Right cardiac atrium (tissue), 5 donors: ENCODE data around the gene TRIM17. TPM values are rescaled to one million over a fixed set of nuclear protein-coding genes. Genes with fewer than 3 reads are reported as not detected.

Experiments
- ATAC-seq, 2 donors: fragments of 200-7000 bp; cut with Tn5 transposase; one replicate each; pipeline versions ENCODE4 v1.8.0 to v1.9.1; 2020; ENCODE audit warnings: moderate library complexity in 2 of 2, mild to moderate bottlenecking in 1 of 2
- DNase-seq, 3 donors: peaks; one replicate each; pipeline ENCODE4 v3.0.0-alpha.2; 2020
- H3K27ac ChIP-seq: one replicate; pipeline ENCODE4 v1.5.1; 2013; ENCODE audit warnings: mild to moderate bottlenecking, low read length, control low read depth, moderate library complexity
- H3K27me3 ChIP-seq: one replicate; pipeline ENCODE4 v1.6.1; 2013; ENCODE audit not compliant: control insufficient read depth, insufficient read depth
- H3K4me1 ChIP-seq: one replicate; pipeline ENCODE4 v1.6.1; 2013; ENCODE audit warnings: low read length; ENCODE audit not compliant: control insufficient read depth, insufficient read depth
- H3K4me3 ChIP-seq: one replicate; pipeline ENCODE4 v1.5.1; 2013; ENCODE audit warnings: low read length, control low read depth
- H3K9me3 ChIP-seq: one replicate; pipeline ENCODE4 v1.6.1; 2013; ENCODE audit warnings: low read length; ENCODE audit not compliant: control insufficient read depth
- WGBS: extraction: QIAGEN DNeasy Blood & Tissue Kit; methylation state at CpG from one replicate; pipeline ENCODE4 v1.1.7; 2013; 5-methylcytosine and 5-hydroxymethylcytosine counted together
- intact Hi-C, 4 donors: fragments of 100-400 bp; cut with DNase I; formaldehyde crosslinking; loops; one replicate each; pipeline versions ENCODE4 v1.11.0 to v1.14.0; 2022 to 2023
- polyA plus RNA-seq: library from polyadenylated mRNA; stranded (reverse); fragments of 200-250 nt; gene quantifications from one replicate; pipeline ENCODE4 v1.2.3, GENCODE V29; 2013
- total RNA-seq, 4 donors: library from RNA; stranded (reverse); fragmentation: NEBNext Ultra II Directional; extraction: Animal tissue kit (Norgen Biotek cat#: 25700); gene quantifications; one replicate each; pipeline ENCODE4 v1.2.1, GENCODE V29; 2021
- donor health status: healthy with polysubstance abuse.
- donor health status: DM: no; HTN: yes; CAD: no.
- donor health status: DM: no; HTN: no; CAD: no.
- donor health status: DM: no; HTN: yes; CAD: no; lungs with severe emphysema.
- donor health status: DM: yes; HTN: yes; CAD: no.

TRIM17 gene
- total and polyA plus RNA-seq, 5 donors = 0.41 to 2.4 (median 0.83) TPM

DNA sequence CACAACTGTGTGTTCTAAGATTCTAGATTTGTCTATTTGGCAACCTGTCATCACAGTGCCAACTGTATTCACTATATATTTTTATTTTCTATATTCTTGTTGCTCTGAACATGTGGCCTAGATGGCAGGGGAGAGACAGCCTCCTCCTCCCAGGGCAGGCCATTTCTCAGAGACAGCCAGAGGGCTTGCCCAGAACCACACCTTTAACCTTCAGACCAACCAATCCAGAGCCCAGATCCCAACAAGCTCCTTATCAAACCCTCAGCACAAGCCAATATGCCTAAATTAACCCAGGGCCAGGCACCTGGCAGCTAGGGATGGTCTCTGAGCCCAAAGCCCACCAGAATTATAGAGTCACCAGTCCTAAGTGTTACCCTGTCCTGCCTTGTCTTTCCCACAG lies 29.3 kb downstream of the TRIM17 start:
- intact Hi-C loops = no loop called here
- H3K4me3 ChIP-seq = no peak overlapping the region
- no peaks in the 10 kb centered on the region for H3K4me1 ChIP-seq
- DNase-seq (no peak), ATAC-seq (no peak)
- no peaks in the 10 kb centered on the region for H3K9me3 ChIP-seq
- H3K27ac ChIP-seq = no peak overlapping the region
- no peaks in the 10 kb centered on the region for H3K27me3 ChIP-seq

DNA sequence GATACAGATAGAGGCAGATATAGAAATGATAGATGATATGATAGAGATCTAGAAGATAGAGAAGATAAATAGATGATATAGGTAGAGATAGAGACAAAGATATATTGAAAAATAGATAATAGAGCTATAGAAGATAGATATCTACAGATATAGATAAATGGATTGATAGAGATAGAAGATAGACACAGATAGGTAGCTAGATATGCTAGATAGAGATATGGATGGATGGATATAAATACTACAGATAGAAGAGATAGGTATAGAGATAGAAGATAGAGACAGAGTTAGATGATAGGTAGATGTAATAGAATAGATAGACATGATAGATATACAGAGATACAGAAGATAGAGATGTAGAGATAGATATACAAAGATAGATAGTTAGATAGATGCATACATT lies 31.4 kb downstream of the TRIM17 start:
- H3K27me3 ChIP-seq = no peaks in the 10 kb centered on the region
- ATAC-seq (no peak), DNase-seq (no peak)
- no peak overlapping the region for H3K27ac ChIP-seq
- H3K4me1 ChIP-seq = no peaks in the 10 kb centered on the region
- H3K9me3 ChIP-seq = no peaks in the 10 kb centered on the region
- no peak overlapping the region for H3K4me3 ChIP-seq
- intact Hi-C loops = no loop called here

DNA sequence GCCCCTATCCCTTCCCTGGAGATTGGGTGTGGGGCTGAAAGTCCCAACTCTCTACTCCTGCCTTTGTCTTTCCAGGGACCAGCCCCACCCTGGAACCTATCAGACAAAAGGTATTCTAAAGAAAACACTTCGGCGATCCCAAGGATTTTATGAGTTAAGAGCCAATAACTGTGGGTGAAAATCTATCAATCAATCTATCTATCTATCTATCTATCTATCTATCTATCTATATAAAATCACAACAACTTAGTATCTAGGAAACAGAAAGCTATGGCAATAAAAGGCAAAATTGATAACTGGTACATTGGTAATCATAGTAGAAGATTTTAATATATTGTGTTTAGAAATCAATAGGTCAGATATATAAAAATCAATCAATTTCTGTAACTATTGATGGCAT lies 32.9 kb downstream of the TRIM17 start:
- no peaks in the 10 kb centered on the region for H3K27me3 ChIP-seq
- H3K4me1 ChIP-seq = no peaks in the 10 kb centered on the region
- DNase-seq (no peak), ATAC-seq (no peak)
- 91% methylated on average over 2 of the region's 2 CpGs for WGBS
- H3K9me3 ChIP-seq = no peaks in the 10 kb centered on the region
- H3K4me3 ChIP-seq = no peak overlapping the region
- H3K27ac ChIP-seq = no peak overlapping the region
- intact Hi-C loops = no loop called here

DNA sequence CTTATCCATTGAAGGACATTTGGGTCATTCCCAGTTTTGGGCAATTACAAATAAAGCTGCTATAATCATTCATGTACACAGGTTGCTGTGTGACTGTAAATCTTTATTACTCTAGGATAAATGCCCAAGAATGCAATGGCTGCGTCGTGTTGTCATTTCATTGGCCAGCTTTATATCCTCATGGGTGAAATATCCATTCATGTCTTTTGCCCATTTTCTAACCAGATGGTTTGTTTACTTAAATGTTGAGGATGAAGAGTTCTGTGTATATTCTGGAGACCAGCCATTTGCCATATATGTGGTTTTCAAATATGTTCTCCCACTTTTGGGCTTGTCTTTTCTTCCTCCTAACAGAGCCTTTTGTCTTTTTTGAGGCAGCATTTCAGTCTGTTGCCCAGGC lies 35.3 kb downstream of the TRIM17 start:
- H3K4me1 ChIP-seq = no peaks in the 10 kb centered on the region
- 89% methylated on average over 2 of the region's 2 CpGs for WGBS

DNA sequence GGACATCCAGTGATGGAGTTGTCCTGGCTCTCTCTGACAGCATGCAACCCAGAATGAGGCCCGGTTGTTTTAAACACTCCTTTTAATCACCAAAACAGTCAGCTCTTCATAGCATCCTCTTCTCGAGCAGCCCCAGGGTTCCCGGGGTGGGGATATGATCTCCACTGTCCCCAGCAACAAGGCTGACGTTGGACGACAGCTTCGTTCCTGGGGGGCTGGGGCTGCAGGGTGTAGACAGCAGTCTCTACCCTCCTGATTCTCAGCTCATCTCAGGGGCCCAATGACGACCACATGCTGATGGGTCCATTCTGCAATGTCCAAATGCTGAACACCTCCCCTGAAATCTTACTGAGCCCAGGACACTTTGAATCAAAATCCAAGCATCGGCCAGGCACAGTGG lies 37.0 kb downstream of the TRIM17 start:
- DNase-seq = no peak
- intact Hi-C loops = no loop called here
- H3K27me3 ChIP-seq = no peaks in the 10 kb centered on the region
- H3K4me3 ChIP-seq = no peak overlapping the region
- 80% methylated on average over 8 of the region's 8 CpGs for WGBS
- no peak for ATAC-seq
- H3K9me3 ChIP-seq = no peaks in the 10 kb centered on the region
- peaks cover 4% of the 10 kb centered on the region for H3K4me1 ChIP-seq
- no peak overlapping the region for H3K27ac ChIP-seq

More for the DNA sequence above, 35.3 kb downstream of the TRIM17 start:
- ATAC-seq (no peak), DNase-seq (no peak)
- intact Hi-C loops = no loop called here
- no peaks in the 10 kb centered on the region for H3K27me3 ChIP-seq
- H3K27ac ChIP-seq = no peak overlapping the region
- no peak overlapping the region for H3K4me3 ChIP-seq
- H3K9me3 ChIP-seq = no peaks in the 10 kb centered on the region

DNA sequence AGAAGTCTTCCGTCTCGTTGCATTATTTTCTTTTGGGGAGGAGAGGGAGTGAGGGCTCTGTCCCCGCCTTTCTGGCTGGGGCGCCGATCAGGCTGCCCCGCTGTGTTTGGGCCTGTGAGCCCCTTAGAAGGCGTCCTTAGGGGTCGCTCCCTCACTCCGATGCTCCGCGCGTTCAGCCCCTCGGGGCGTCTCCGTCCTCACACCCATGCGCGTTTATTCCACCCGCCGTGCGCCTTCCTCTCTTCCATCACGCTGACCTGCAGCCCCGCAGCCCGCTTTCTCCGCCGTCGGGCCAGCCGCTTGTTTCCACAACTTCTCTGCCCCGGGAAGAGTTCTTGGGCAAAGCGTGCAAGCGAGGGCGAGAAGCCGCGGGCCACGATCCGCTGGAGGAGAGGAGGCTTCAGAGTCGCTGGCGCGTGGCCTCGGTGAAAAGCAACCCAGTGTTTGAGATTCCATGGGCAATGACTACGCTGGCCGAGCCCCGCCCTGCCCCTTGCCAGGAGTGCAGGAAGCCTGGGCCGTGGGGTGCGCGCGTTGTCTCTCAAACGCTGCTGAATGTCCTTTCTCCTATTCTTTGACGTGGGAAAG lies 37.7 kb downstream of the TRIM17 start:
- peak in 2 of 3 donors; percentile 73 to 81 for DNase-seq
- Histone ChIP-seq H3K27ac (peak overlapping the region; percentile 24), H3K9me3 (no peaks in the 10 kb centered on the region), H3K4me1 (peaks cover 4% of the 10 kb centered on the region), H3K4me3 (peak overlapping the region; percentile 11), H3K27me3 (no peaks in the 10 kb centered on the region)
- peak in 1 of 2 donors; percentile 0 for ATAC-seq
- WGBS = 16% methylated on average over 48 of the region's 48 CpGs
- intact Hi-C loops = no loop called here

DNA sequence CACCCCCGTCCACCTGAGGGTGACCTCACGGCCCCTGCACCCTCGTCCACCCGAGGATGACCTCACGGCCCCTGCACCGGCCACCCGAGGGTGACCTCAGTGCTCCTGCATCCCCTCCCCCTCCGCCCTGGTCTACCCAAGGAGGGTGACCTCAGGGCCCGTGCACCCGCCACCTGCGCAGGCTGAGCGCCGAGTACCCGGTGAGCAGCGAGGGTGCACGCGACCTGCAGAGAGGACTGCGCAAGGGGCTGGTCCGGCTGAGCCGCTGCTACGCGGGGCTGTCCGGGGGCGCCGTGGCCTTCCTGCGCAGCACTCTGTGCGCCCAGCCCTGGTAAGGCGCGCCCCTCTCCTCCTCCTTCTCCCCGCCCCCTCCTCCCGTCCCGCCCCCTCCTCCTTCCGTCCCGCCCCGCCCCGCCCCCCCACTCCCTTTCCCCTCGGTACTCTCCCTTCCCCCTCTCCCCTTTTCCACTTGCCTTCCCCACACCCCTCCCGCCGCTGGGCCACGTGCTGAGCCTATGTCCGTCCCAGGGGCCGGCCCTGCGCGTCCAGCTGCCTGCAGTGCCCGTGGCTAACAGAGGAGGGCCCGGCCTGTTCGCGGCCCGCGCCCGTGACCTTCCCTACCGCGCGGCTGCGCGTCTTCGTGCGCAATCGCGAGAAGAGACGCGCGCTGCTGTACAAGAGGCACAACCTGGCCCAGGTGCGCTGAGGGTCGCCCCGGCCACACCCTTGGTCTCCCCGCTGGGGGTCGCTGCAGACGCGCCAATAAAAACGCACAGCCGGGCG lies 38.4 kb downstream of the TRIM17 start:
- Histone ChIP-seq H3K27ac (peak overlapping the region; percentile 24), H3K4me3 (peak overlapping the region; percentile 11), H3K4me1 (peaks cover 4% of the 10 kb centered on the region), H3K9me3 (no peaks in the 10 kb centered on the region), H3K27me3 (no peaks in the 10 kb centered on the region)
- DNase-seq (peak; percentile 88 to 96 (median 96)), ATAC-seq (peak; percentile 71 to 80)
- WGBS = 11% methylated on average over 70 of the region's 73 CpGs
- intact Hi-C loops = no loop called here

DNA sequence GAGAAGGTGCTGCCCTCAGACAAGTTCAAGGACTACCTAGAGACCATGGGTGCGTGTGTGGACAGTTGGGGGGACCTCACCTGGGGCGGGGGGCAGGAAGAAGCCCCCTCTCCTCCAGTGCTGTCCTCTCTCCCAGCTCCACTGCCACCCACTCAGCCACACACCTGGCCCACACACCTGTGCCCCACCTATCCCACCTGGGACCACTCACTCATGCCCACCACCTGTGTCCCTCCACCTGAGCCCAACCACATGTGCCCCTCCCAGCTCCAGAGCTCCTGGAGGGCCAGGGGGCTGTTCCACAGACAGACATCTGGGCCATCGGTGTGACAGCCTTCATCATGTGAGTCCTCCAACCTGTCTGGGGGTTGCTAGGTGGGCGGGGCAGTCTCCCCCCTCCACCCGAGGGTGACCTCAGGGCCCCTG lies 39.0 kb downstream of the TRIM17 start:
- no peaks in the 10 kb centered on the region for H3K27me3 ChIP-seq
- intact Hi-C loops = no loop called here
- ATAC-seq (no peak), DNase-seq (peak in 1 of 3 donors; percentile 71)
- H3K4me3 ChIP-seq = no peak overlapping the region
- 70% methylated on average over 5 of the region's 5 CpGs for WGBS
- H3K27ac ChIP-seq = no peak overlapping the region
- no peaks in the 10 kb centered on the region for H3K9me3 ChIP-seq
- H3K4me1 ChIP-seq = peaks cover 4% of the 10 kb centered on the region

DNA sequence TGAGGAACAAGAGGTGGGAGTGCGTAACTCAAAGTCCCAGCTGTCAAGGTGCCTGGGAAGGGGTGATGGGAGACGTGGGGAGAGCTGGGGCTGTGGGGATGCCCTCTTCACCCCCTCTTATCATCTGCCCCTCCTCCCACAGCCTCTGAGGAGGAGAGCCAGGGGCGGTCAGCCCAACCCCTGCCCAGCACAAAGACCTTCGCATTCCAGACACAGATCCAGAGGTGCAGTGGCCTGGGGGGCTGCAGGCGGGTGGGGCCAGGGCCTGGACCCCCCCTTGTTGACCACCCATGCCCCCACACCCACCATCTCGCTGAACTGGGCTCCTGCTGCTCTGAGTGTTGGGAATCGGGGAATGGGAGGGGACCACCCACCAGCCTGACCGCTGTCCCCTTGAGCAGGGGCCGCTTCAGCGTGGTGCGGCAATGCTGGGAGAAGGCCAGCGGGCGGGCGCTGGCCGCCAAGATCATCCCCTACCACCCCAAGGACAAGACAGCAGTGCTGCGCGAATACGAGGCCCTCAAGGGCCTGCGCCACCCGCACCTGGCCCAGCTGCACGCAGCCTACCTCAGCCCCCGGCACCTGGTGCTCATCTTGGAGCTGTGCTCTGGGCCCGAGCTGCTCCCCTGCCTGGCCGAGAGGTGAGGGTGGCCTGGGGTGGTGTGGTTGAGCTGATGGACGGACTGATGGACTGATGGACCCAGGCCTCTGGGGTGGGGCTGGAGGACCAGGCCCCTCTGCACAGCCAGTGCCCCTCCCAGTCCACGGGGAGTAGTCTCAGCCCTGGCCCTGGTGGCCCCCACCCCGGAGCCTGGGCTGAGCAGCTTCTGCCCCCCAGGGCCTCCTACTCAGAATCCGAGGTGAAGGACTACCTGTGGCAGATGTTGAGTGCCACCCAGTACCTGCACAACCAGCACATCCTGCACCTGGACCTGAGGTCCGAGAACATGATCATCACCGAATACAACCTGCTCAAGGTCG lies 39.7 kb downstream of the TRIM17 start:
- H3K27me3 ChIP-seq = no peaks in the 10 kb centered on the region
- DNase-seq = peak in 1 of 3 donors; percentile 72
- intact Hi-C loops = no loop called here
- 88% methylated on average over 31 of the region's 31 CpGs for WGBS
- no peak overlapping the region for H3K27ac ChIP-seq
- no peak overlapping the region for H3K4me3 ChIP-seq
- H3K9me3 ChIP-seq = no peaks in the 10 kb centered on the region
- ATAC-seq = no peak
- H3K4me1 ChIP-seq = peaks cover 4% of the 10 kb centered on the region

DNA sequence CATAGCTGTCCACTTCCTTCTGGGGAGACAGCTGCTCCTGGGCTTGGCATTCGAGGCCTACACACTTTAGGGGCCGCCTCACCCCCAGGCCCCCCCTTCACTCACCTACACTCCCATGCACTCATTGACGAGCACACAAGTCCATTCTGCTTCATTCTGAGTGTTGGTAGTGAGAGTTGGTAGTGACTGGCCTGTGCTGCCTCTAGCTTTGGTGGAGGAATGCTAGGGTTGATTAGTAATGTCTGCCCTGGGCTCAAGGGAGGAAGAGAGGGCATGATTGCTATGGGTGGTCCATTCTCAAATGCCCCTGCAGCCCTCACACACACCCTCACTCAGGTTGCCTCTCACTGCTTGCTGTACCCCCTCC lies 40.4 kb downstream of the TRIM17 start:
- H3K4me1 ChIP-seq = peaks cover 4% of the 10 kb centered on the region
- DNase-seq = no peak
- WGBS = 86% methylated on average over 3 of the region's 3 CpGs

More for the DNA sequence above, 40.4 kb downstream of the TRIM17 start:
- no peak for ATAC-seq
- intact Hi-C loops = no loop called here
- H3K9me3 ChIP-seq = no peaks in the 10 kb centered on the region
- no peak overlapping the region for H3K27ac ChIP-seq
- H3K4me3 ChIP-seq = no peak overlapping the region
- H3K27me3 ChIP-seq = no peaks in the 10 kb centered on the region
